ENCODE measurements around the gene HDGF. TPM values are rescaled to one million over a fixed set of nuclear protein-coding genes. Genes with fewer than 3 reads are reported as not detected.

Gene HDGF
- total RNA-seq, 1 donor: 98.9 TPM

DNA sequence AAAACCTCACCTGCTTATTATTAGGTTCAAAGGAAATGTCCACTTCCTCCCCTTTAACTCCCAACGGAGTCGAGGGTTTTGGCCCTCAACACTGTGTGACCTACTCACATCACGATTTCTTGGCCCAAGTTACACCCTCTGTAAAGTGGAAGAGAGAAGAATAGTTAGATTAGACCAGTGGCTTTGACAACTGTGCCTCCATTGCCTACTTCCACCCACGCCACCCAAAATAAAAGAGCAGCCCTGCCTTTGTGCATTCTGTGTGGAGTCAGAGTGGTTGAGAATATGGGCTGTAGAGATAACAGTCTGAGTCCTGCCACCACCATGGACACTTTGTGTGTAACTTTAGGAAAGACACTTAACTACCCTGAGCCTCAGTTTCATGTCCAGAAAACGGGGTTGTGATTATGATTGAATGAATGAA lies 4.1 kb upstream of the HDGF start:
- Histone ChIP-seq H3K4me3 (ENCODE audit: low read length) (no peak overlapping the region), H3K9me3 (ENCODE audit: low read depth, low read length) (no peaks in the 10 kb centered on the region), H3K27me3 (ENCODE audit: insufficient read depth, low read length) (no peaks in the 10 kb centered on the region), H3K4me1 (ENCODE audit: insufficient read depth, low read length) (peaks cover 19% of the 10 kb centered on the region)

DNA sequence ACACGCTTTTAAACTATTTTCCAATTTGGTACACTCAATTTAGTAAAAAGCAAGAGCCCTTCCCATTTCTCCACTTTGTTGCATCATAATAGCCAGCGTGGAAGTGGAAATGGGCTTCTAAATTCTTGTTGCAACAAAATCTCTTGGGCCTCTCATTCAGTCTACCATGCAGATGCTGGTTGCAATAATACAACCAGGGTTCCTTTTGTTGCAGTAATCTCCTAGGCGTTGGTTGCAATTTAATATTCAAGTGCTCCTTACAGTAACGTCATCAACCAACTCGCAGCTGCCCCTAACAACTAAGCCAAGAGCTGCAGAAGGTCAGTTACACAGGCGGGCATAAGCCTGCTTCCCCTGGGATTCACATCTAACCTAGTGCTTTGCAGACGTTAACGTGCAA lies 2.7 kb upstream of the HDGF start:
- Histone ChIP-seq H3K9me3 (ENCODE audit: low read depth, low read length) (no peaks in the 10 kb centered on the region), H3K4me1 (ENCODE audit: insufficient read depth, low read length) (peaks cover 32% of the 10 kb centered on the region), H3K4me3 (ENCODE audit: low read length) (no peak overlapping the region), H3K27me3 (ENCODE audit: insufficient read depth, low read length) (no peaks in the 10 kb centered on the region)

DNA sequence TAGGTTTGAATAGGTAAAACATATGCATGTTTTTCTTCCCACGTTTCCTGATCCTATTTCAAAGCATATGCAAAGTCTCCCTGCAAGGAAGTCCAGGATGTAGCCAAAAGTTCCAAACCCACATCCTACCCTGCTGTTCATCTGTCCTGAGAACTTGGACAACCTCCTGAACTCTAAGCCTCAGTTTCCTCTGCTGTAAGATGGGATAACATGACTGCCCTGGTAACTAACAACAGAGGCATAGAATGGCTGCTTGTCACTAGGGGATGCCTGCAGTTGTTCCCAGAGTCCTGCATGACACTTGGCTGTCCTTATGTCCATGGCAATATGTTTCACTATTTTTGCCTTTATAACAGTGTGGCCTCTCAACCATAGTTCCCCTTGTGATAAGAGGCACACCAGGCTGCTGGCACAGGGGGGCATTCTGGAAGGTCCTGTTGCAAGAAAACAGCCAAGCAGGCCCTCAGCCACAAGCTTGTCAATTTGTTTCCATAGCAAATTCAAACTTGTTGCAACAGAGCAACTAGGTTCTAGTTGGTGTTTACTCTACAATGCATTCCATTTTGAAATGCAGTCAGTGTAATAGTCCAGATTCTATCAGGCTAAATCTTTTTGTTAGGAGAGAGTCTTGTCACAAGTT lies 1.5 kb upstream of the HDGF start:
- Histone ChIP-seq H3K4me3 (ENCODE audit: low read length) (no peak overlapping the region), H3K27me3 (ENCODE audit: insufficient read depth, low read length) (no peaks in the 10 kb centered on the region), H3K4me1 (ENCODE audit: insufficient read depth, low read length) (peaks cover 45% of the 10 kb centered on the region), H3K9me3 (ENCODE audit: low read depth, low read length) (no peaks in the 10 kb centered on the region)

DNA sequence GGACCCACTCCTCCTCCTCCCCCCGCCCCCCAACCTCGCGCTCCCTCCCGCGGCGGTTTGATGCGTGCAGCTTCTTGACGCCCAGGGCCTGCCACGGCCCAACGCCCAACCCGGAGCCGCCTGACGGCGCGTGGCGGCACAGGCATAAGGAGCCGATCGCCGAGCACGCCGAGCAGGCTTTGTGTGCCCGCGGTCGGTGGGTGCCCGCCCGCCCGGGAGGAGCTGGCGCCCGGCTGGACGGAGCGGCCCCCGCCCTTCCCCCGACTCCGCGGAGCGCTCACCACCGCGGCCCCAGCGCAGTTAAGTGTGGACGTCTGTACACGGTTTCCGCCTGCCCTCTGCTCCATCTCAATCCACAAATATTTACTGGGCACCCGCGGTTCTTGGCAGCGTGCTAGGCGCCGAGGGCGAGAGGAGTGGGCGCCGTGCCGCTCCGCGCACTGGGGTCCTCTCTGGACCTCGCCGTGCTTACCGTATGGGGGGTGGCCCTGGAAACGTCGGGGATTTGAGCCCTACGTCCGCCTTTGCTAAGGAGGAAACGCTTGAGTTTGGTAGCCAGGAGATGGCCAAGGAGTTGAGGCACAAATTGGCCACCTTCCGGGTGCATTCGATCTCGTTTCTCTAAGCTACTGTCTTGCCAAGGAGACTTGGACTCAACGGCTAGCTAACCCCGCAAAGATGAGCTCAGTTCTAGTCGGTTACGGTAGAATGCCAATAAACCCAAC lies 444 bp upstream of the HDGF start:
- peaks cover 54% of the 10 kb centered on the region for H3K4me1 ChIP-seq (ENCODE audit: insufficient read depth, low read length)
- peak overlapping the region; percentile 94 for H3K4me3 ChIP-seq (ENCODE audit: low read length)
- H3K27me3 ChIP-seq (ENCODE audit: insufficient read depth, low read length): no peaks in the 10 kb centered on the region
- H3K9me3 ChIP-seq (ENCODE audit: low read depth, low read length): no peaks in the 10 kb centered on the region

DNA sequence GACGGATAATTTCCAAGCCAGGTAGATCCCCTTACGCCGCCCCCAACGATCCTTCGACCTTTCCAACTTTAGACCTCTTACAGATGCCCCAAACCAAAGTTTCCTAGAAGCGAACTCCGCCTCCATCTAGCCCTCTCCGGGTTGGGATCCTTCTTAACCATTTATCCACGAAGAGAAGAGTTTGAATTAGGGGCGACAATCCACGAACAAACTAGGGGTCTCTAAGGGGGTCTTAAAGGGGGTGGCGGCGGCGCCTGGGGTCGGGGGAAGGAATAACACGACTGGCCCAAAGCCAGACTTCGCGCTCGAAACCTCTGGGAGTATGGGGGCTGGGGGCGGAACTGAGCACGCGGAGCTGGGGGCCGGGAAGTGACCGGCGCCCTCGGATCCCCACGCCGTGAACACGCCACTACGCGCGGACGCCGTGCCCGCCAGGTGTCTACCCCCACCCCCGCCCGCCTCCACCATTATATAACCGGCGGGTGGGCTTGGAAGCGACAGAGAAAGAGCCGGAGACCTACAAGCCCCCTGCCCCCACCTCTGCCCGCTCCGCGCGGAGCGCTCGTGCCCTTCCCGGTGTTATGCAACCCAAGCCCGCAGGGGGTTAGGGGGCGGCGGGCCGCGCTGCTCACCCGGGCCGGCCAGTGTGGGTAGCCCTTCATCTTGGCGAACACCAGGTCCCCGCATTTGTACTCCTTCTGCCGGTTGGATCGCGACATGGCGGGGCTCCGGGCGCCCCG lies 594 bp downstream of the HDGF start:
- Histone ChIP-seq H3K9me3 (ENCODE audit: low read depth, low read length) (no peaks in the 10 kb centered on the region), H3K4me1 (ENCODE audit: insufficient read depth, low read length) (peaks cover 64% of the 10 kb centered on the region), H3K27me3 (ENCODE audit: insufficient read depth, low read length) (no peaks in the 10 kb centered on the region), H3K4me3 (ENCODE audit: low read length) (peak overlapping the region; percentile 94)

DNA sequence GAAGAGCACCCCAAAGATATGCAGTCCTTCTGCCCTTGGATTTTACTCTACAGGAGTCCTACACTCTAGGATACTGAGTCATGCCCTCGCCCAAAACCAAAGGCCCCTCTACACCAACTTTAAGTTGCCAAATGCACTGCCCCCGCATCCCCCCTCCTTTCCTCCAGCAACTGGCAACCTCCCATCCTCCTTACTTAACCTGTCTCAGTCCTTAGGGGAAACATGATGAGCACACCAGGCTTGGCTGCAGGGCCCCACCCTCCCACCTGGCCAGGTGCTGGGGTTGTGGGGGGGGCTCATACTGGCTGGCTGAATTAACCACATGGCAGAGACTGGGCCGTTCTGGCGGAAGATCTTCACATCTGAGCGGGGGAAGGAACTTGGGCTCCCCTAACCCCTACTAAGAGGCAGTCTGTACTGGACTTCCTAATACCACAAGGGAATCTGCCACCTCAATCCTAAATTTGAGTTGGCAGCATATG lies 1.2 kb downstream of the HDGF start:
- H3K4me1 ChIP-seq (ENCODE audit: insufficient read depth, low read length): peaks cover 70% of the 10 kb centered on the region
- no peaks in the 10 kb centered on the region for H3K27me3 ChIP-seq (ENCODE audit: insufficient read depth, low read length)
- peak overlapping the region; percentile 94 for H3K4me3 ChIP-seq (ENCODE audit: low read length)

DNA sequence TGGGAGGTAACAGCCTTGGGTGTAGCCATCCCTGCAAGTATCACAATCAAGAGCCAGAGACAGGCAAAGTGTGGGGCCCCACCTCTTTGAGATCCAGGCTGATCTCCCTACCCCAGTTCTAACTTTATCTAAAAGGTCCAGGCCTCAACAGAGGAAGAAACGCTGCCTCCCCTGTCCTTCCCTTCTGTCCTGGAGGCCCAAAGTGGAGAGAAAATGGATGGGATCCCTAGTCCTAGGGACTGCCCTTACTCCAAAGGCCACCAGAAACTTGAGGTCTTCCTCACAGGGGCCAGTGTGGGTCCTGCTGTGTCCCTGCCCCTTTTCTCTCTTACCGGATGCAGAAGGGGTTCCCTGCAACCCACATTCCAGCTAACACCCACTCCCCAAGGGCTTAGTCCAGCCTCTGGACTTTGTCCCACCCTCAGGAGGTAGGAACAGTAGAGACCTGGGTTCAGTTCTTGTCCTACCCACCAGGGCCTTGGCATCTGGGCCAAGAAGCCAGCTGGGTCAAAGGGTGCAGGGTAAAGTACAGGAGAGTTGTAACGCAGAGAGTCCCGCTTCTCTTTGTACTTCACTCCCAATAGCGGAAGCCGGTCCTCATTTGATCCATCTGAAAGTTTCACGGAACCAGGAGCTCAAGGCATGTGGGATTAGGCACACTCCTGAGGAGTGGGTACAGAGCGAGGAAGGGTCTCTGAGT lies 1.9 kb downstream of the HDGF start:
- H3K4me3 ChIP-seq (ENCODE audit: low read length): peak overlapping the region; percentile 94
- H3K4me1 ChIP-seq (ENCODE audit: insufficient read depth, low read length): peaks cover 70% of the 10 kb centered on the region
- H3K9me3 ChIP-seq (ENCODE audit: low read depth, low read length): no peaks in the 10 kb centered on the region
- H3K27me3 ChIP-seq (ENCODE audit: insufficient read depth, low read length): no peaks in the 10 kb centered on the region

More for the DNA sequence above, 1.2 kb downstream of the HDGF start:
- no peaks in the 10 kb centered on the region for H3K9me3 ChIP-seq (ENCODE audit: low read depth, low read length)

DNA sequence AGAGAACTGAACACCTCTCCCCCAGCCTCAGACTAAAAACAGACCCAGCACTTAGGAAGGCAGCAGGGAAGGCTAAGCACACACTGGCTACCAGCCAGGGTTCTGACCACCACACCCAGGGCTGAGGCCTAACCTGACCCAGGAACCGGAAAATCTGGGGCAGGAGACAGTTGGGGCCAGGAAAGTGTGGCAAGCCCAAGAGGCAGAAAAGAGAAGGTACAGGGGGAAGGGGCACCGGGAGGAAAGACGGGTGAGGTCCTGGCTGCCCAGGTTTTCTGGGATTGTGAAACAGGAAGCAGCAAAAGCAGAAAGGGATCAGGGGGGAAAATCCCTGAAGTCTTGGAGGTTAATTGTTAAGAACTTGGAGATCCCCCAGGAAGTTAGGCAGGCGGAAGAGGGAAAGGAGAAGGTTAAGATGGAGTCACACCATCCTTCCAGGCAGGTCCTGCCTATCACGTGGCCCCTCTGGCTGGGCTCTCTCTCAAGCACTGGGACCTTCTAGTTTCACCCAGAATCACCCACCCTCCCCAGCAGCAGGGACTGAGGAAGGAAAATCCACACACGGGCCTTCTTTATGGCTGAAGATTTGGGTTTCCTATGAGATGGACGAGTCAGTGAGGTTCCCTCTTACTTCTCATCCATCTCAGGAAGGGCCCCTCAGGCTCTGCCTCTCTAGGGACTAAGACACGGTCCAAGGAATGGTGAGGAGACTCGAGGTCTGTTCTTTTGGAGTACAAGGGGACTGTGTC lies 2.6 kb downstream of the HDGF start:
- Histone ChIP-seq H3K4me3 (ENCODE audit: low read length) (peak overlapping the region; percentile 94), H3K9me3 (ENCODE audit: low read depth, low read length) (no peaks in the 10 kb centered on the region), H3K4me1 (ENCODE audit: insufficient read depth, low read length) (peaks cover 70% of the 10 kb centered on the region), H3K27me3 (ENCODE audit: insufficient read depth, low read length) (no peaks in the 10 kb centered on the region)

DNA sequence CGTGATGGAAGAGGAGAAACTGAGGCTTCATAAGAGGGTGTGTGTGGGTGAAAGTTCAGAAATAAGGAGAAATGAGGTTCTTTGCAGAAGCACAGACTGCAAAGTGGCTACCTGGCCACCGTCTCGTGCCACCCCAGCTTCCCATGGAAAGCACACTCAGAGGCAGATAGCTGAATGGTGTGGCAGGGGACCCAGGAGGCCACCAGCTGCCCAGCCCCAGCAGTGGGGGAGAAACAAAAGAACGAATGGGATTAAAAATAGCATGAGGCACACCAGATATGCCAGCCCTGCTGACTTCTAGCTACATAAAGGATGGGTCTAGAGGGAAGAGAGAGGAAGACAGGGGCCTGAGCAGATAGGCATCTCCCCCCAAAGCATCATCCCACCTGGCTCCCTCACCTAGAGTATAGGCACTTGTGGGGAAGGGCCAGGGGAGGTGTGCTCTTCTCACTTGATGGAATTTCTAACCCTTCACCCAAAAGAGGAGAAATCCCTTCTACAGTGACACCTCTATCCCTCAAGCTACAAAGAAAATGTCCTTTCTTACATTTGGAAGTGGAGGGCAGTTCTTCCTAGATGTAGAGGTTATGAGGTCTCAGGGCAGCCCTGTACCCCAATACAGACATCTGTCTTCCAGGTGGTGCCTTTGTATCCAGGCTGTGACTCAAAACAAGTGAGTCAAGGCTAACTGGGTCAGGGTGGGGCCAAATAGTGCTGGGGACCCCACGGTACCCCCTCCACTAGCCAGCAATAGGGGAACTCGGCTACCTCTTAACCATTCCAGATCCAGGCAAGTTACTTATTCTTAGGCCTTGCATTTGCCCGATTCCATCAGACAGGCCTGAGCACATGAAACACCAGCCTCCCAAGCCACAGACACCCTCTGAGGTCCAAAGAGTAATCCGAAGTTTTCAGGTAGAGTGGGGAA lies 3.5 kb downstream of the HDGF start:
- Histone ChIP-seq H3K9me3 (ENCODE audit: low read depth, low read length) (no peaks in the 10 kb centered on the region), H3K4me1 (ENCODE audit: insufficient read depth, low read length) (peaks cover 62% of the 10 kb centered on the region), H3K27me3 (ENCODE audit: insufficient read depth, low read length) (no peaks in the 10 kb centered on the region), H3K4me3 (ENCODE audit: low read length) (peak overlapping the region; percentile 7)

DNA sequence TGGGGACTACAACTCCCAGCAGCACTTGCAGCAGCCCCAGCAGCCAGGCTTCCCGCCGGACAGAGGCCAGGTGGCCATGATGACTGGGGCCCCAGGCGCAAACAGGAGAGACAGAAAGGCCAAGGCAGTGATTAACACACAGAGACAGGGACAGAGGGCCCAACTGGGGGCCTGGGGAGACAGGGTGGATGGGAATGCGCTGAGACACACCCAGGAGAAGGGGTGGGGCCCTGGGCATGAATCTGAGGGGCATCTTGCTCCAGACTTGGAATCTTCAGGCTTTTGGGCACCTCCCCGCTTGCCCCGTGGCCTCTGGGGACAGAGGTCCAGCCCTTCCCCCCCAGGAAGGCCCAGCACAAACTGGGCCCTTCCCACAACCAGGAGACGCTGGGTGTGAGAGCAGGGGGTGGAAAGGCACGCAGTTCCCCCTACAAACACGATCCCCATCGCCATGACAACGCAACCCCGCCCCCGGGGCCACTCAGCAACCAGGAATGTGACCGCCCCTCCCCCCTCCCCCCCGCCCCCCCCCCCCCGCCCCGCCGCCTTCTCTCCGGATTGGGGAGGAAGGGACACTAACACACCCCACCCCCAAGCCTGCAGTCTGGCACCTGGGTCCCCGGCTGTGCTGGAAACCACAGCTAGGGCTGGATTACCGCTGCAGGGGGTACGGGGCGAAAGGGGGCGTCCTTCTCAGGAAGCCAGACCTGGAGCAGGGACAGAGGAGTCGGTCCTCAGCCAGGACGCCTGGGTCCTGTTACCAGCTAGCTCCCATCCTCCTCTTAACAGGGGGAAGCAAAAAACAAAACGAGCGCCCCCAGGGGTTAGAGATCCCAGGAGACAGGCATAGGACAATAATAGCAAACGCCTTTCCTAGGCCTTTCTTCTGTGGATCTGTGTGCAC lies 4.5 kb downstream of the HDGF start:
- Histone ChIP-seq H3K9me3 (ENCODE audit: low read depth, low read length) (no peaks in the 10 kb centered on the region), H3K27me3 (ENCODE audit: insufficient read depth, low read length) (no peaks in the 10 kb centered on the region), H3K4me1 (ENCODE audit: insufficient read depth, low read length) (peaks cover 52% of the 10 kb centered on the region), H3K4me3 (ENCODE audit: low read length) (peak overlapping the region; percentile 20)

DNA sequence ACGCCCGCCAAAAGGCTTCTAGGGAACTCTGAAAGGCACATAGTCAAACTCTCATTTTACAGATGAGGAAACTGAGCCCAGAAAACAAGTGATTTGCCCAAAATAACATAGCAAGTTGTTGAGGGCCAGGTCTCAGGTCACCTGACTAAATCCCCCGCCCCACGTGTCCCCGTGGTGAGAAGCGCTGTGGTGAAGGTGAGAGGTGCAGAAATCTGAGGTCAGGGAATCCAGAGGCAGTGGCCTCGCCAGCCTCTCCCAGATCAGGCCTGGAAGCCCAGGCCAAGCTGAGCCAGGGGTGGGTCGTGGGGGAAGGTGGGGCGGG lies 5.1 kb downstream of the HDGF start:
- H3K4me1 ChIP-seq (ENCODE audit: insufficient read depth, low read length): peaks cover 59% of the 10 kb centered on the region
- H3K9me3 ChIP-seq (ENCODE audit: low read depth, low read length): no peaks in the 10 kb centered on the region
- no peaks in the 10 kb centered on the region for H3K27me3 ChIP-seq (ENCODE audit: insufficient read depth, low read length)
- H3K4me3 ChIP-seq (ENCODE audit: low read length): no peak overlapping the region

DNA sequence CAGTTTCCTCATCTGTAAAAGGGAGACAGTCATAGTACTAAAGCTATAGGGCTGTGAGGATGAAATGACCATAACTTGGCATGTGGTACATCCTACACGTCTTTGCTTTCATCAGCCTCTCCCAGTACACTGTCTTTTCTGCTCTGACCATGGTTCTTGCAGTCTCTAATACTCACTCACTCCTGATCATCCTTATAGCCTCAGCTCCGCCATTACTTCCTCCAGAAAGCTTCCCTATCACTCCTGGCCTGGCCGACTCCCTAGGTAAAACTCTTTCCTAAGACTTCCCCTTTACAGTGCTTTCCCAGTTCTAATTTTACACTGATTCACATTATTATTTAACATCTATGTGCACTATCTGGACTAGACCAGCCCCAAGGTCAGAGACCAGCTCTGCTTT lies 5.6 kb downstream of the HDGF start:
- Histone ChIP-seq H3K4me1 (ENCODE audit: insufficient read depth, low read length) (peaks cover 59% of the 10 kb centered on the region), H3K27me3 (ENCODE audit: insufficient read depth, low read length) (no peaks in the 10 kb centered on the region), H3K4me3 (ENCODE audit: low read length) (no peak overlapping the region), H3K9me3 (ENCODE audit: low read depth, low read length) (no peaks in the 10 kb centered on the region)

Measured in mononuclear cell (primary cell).